Activated naive CD4-positive, alpha-beta T cell treated with Interleukin-2 at 50 U/mL for 16 hours (primary cell): ENCODE measurements around the gene AP4B1.
"Not testable (repeated sequence)": the region's sequence is repeated elsewhere in the genome, so short reads cannot be mapped to it uniquely, and the experiment has no call there.

Experiments used
- DNase-seq: peaks from one replicate; pipeline ENCODE4 v3.0.0-alpha.2; 2020

AP4B1 gene

DNA sequence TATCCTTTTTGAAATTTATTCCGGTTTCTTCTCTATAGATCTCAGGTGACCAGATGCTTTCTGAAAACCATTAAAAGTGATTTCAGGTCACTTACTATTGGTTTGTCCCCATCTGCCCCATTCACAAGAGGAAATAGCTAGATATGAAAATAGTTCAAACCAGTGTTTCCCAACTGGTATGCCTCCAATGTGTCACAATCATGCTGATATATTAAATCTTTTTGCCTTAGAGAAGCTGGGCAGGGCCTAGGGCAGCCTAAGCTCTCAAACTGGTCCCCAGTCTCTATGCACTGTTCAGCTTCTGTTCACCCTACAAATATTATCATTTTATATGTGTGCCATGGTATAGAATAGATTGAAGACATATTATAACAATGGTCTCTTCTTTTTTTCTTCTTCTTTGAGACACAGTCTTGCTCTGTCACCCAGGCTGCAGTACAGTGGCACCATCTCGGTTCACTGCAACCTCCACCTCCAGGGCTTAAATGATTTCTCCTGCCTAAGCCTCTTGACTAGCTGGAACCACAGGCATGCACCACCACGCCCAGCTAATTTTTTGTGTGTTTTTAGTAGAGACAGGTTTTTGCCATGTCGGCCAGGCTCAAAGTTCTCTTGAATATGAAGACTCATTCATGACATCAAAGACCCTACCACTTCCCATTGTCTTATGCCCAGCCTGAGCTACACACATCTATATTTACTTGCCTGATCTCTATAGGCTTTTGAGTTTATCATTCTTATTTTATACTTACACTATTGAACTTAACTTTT, 48.8 kb downstream of the AP4B1 start:
- no peak for DNase-seq

DNA sequence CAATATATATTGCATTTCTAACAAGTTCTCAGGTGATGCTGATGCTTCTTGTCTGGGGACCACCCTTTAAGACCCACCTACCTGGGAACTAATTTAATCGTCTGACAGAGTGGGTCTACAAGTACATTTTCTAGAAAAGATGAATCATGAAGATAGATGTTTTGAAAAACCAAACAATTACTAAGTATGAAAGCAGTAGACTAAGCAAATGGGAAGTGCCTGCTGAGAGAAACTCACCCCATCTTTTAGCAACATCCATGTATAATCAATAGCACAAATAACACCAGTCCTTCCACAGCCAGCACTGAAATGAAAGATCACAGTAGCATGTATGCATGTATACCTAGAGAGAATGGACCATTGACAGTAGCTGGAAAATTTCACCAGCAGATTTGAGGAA, 50.4 kb downstream of the AP4B1 start:
- no peak for DNase-seq

- DNase-seq: not testable (repeated sequence)
Measured at GRCh38 chr1:113852694-113853093, 51.9 kb downstream of the AP4B1 start.

DNA sequence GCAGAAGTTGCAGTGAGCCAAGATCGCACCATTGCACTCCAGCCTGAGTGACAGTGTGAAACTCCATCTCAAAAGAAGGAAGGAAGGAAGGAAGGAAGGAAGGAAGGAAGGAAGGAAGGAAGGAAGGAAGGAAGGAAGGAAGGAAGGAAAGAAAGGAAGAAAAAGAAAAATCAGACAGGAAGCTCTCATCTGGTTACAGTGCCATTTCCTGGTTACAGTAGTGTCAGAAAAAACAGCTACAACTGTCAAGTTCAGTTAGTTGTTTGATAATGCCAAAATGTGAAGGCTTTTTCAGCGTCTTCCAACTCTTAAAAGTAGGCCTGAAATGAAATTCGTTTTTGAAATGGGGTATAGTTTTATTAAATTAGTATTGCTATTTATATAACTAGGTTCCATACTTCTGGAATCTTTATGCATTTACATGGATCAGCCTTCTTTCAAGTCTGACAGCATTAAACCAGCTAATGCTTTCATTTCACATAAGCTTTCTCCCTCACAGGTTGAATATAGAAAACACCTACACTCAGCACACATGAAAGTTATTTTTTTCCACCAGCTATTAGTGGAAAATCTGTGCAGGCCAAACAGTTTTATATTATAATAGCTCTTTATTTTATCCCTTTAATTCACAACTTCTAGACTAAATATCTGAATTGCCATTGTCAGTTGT, 54.3 kb downstream of the AP4B1 start:
- DNase-seq: no peak

DNA sequence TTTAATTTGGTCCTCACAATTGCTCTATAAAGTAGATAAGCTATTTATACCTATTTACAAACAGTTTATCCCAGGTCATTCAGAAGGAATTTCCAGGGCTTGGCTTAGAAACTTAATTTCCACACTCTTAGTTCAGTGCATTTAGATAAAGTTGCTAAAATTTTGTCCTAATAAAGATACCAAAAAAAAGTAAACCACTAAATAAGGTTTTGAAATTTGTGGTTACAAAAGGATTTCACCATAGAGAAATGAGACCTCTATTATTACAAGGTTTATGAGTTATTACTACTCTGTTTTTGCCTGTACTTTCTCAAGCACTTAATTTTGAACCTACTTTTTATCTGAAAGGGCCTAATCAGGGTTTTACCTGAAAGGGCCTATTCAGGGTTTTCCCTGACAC, 55.5 kb downstream of the AP4B1 start:
- no peak for DNase-seq

- no peak for DNase-seq
Measured at GRCh38 chr1:113846391-113847035, 58.1 kb downstream of the AP4B1 start.
